GM21526 (cell line): ENCODE data around the gene DPM1.
A peak's percentile ranks its signal among the peaks of the same experiment; 100 is the strongest.
"Not testable (repeated sequence)": the region's sequence is repeated elsewhere in the genome, so short reads cannot be mapped to it uniquely, and the experiment has no call there.

Experiments
- ATAC-seq: cut with Tn5 transposase; IDR thresholded peaks from one replicate; pipeline ENCODE4 v1.9.1; 2021; ENCODE audit warnings: moderate library complexity; ENCODE audit not compliant: unreplicated experiment, low FRiP score

Gene DPM1

DNA sequence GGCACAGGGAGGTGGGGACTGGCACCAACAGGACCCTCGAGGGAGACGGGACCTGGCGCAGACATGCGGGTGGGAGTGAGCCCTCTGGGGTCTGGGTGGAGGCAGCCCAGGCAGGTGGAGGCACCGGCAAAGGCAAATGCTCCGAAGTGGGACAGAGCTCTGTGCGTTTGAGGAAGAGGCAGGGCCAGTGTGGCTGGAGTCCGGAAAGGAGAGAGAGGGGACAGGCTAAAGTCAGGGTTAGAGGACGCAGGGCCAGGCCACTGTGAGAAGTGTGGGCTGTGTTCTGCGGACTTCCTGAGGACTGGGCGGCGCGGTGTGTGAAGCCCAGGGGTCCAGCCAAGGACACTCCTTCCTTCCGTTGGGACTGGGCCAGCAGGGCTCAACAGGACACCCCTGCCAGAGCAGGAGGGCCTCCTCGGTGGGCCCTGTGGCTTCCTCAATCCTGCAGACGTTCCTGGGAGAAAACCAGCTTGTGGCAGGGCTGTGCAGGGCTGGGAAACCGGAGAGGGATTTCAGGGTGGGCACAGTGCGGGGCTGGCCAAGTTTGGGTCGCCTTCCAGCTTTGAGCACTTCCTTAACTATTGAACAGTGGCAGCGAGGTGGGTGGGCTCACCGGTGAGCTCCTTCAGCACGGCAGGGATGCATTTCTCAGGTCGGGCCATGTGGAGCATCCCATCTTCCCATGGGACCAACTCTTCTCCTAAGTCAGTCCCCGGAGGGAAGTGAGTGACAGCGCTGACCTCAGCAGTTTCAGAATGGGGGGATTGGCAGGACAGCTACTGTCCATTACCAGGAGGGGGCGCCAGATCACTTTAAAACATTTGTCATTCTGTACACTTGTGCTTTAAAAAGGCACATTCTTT lies 22.8 kb upstream of the DPM1 start:
- ATAC-seq, result no peak

DNA sequence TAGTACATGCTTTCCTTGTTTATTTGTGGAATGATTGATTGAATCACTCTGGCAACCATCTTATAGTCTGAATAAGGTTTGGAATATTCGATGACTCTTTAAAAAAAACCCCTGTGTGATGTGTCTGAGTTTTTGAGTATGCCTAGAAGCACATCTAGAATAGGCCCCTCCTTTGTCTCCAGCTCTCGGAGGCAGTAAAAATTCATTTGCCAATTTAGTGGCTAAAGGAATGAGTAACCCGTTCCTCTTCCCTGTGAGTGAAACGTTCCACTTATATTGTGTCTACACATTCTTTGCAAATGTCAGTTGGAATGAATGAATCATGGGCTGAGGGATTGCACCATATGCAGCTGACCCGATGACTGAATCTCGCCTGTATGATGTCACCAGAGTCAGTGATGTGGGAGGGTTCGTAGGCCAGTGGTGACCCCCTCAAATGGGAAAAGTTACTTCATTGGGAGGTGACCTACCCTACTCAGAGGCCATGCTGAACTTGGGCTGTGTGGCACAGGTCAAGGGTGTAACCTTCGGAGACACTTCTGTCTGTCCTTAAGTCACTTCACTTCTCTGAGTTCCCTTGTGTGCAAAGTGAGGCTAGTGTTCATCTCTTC lies 21.8 kb upstream of the DPM1 start:
- no peak for ATAC-seq

DNA sequence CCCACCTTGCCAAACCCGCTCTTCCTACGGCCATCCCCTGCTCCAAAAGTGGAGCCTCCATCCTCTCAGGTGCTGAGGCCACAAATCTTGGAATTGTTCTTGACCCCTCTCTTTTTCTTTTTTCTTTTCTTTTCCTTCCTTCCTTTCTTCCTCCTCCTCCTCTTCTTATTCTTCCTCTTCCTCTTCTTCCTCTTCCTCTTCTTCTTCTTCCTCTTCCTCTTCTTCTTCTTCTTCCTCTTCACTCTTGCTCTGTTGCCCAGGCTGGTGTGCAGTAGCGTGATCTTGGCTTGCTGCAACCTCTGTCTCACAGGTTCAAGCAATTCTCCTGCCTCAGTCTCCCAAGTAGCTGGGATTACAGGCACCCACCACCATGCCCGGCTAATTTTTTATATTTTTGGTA lies 20.2 kb upstream of the DPM1 start:
- ATAC-seq, result not testable (repeated sequence)

DNA sequence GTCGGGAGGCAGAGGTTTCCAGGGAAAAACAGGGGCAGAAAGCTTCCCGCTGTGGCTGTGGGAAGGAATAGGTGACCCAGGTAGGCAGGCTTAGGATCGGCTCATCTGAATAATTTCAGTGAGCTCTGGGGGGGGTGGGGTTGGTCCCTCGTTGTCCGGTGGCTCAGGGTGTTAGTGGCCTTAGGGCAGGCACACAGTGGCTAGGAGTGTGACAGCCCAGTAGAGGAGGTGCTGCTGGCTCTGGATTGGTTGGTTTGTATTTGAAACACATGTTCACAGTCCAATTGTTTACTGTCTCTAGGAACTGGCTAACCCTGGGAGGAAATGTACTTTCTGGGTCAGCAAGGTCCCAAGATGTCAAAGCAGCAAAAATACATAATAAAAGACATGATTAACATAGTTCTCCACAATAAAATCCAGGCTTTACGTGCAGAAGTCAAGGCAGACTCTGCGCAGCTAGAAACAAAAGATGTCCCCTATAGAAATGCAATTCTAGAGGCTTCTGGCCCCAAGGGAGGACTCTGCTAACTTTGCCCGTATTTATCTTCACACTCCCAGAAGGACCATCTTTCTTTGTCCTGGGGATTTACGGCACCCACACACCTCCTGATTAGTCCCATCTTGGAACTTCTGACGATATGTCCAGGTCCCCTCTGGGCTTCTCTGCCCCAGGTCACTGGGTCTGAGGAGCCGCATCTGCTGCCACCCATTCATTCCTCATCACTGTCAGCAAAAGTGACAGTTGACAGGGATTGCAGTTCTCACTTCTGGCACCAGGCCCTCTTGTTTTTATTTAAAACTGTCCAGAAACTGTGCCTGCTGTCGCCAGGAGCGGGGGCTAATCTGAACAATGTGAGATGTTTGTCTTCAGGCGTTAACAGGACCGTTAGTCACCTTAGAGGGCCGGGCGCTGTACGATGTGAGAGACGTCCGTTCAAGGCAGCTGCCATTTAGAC lies 19.0 kb upstream of the DPM1 start:
- ATAC-seq, result no peak

DNA sequence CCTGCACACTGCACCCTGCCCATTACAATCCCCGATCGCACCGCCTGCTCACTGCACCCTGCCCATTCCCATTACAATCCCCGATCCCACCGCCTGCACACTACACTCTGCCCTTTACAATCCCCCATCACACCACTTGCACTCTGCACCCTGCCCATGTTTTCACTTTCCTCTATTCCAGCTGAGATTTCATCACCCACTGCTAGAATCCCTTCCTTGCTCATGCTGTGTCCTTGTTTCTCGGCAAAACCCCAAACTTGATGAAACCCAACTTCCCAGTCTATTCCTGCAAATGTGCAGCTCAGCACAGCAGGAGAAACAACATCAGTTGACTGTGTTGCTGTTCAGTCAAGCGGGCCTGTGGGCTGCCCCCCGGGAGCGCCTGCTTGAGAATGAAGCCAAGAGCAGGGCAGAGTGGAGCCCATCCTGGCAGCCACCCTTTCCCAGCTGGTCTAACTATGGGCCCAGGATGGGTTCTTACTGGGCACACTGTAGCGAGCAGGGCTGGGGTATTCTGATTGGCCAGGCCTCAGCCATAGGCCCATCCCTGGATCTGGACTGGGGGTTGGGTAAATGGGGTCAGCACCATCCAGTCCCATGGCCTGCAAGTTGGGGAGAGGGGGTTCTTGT lies 17.5 kb upstream of the DPM1 start:
- no peak for ATAC-seq

DNA sequence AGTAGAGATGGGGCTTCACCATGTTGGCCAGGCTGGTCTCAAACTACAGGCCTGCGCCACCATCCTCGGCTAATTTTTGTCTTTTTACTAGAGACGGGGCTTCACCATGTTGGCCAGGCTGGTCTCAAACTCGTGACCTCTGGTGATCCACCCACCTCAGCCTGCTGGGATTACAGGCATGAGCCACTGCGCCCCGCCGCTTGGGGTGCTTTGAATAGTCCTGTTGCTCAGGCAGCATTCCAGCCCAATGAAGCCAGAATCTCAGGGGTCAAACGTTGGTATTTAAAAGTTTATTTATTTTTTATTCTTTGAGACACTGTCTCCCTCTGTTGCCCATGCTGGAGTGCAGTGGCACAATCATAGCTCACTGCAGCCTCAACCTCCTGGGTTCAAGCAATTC lies 11.6 kb upstream of the DPM1 start:
- ATAC-seq, result no peak

DNA sequence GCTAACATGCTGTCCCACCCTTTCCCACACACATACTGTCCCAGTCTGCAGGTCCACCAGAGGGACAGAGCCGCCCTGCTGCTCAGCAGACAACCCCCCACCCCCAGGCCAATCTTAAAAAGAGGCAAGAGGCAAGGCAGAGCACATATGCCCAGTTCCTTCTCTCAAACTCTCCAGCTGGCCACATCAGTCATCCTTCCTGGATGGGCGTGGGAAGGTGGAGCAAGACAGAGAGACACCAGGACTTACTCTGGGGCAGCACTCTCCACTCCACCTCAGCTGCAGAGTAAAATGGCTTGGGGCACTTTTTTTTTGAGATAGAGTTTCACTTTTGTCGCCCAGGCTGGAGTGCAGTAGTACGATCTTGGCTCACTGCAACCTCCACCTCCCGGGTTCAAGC lies 11.1 kb upstream of the DPM1 start:
- no peak for ATAC-seq

DNA sequence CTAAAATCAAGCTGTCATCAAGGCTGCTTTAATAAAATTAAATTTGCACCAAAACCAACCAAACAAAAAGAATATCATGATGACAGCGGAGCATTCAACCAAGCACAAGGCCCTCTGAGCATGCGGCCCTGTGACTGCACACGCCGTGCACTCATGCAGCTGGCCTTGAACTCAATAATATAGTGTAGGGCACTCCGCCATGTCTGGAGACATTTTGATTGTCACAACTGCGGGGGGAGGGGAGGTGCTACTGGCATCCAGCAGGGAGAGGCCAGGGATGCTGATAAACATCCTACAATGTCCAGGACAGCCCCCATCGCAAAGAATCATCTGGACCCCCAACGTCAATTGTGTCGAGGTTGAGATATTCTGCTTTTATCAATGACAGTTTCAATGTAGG lies 10.0 kb upstream of the DPM1 start:
- ATAC-seq, result no peak

DNA sequence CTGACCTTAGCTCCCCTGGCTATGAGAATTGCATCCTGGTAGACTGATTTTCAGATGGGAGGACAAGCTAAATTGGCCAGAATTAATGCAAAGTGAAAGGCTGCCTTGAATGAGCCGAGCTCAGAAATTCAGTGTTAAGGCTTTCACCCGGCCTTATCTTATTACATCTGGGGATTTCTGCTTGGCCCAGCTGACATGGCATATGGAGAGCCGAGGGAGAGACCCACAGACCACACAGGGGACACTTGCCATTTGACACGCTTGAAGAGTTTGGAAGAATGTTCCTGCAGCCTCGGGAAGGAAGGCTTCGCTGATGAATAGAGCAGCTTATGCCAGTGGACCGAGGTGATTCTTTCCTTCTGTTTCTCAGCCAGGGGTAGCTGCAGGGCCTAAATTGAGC lies 9.3 kb upstream of the DPM1 start:
- ATAC-seq, result no peak

DNA sequence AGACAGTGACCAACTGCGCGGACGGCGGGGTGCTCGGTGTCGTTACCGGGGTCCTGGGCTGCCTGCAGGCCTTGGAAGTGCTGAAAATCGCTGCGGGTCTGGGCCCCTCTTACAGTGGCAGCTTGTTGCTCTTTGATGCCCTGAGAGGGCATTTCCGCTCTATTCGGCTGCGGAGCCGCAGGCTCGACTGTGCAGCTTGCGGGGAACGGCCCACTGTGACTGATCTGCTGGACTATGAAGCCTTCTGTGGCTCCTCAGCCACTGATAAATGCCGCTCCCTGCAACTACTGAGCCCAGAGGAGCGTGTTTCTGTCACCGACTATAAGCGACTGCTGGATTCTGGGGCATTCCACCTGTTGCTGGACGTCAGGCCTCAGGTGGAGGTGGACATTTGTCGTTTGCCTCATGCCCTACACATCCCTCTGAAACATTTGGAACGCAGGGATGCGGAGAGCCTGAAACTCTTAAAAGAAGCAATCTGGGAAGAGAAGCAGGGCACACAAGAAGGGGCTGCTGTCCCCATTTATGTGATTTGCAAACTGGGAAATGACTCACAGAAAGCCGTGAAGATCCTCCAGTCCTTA lies 1.3 kb upstream of the DPM1 start:
- ATAC-seq, result no peak

DNA sequence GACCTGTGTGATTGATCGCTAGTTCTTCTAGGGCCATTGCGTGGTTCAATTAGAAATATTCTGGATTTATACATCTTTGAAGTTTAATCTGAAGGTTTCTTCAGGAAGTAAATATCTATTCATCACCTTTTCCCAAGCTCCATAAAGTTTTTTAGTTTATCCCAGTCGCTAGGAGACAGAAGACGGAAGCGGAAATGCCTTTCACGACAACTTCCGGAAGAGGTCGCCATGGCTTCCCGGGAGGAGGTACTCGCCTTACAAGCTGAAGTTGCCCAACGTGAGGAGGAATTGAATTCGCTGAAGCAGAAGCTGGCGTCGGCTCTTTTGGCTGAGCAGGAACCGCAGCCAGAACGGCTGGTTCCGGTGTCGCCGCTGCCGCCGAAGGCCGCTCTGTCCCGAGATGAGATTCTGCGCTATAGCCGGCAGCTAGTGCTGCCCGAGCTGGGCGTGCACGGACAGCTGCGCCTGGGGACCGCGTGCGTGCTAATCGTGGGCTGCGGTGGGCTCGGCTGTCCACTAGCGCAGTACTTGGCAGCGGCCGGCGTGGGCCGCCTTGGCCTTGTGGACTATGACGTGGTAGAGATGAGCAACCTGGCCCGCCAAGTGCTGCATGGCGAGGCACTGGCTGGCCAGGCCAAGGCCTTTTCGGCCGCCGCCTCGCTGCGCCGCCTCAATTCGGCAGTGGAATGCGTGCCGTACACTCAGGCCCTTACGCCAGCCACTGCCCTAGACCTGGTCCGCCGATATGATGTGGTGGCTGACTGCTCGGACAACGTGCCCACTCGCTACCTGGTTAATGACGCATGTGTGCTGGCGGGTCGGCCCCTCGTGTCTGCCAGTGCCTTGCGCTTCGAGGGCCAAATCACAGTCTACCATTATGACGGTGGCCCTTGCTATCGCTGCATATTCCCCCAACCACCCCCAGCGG lies 547 bp upstream of the DPM1 start, which contains the start of gene MOCS3:
MOCS3 (plus strand) TSS at position 204 of the 928 bp plus-strand sequence; CDS start at position 229, 25 bp downstream.
- peak; percentile 69 for ATAC-seq

DNA sequence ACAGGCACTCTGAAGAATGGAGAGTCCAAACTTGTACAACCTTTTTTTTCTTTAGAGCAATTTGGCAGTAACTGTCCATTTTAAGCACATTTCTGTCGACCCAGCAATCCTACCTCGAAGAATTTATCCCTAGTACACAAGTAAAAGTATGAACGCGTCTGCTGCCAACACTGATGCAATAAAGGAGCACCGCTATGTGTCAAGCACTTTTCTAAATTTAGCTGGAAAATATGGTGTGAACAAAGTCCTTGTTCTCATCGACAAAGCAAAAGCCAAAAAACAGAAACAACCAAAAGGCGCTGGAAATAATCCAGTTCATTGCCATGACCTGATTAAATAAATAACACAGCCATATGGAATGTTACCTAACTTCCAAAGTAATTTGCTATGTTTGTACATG lies 1.1 kb downstream of the DPM1 start:
- ATAC-seq, result no peak

DNA sequence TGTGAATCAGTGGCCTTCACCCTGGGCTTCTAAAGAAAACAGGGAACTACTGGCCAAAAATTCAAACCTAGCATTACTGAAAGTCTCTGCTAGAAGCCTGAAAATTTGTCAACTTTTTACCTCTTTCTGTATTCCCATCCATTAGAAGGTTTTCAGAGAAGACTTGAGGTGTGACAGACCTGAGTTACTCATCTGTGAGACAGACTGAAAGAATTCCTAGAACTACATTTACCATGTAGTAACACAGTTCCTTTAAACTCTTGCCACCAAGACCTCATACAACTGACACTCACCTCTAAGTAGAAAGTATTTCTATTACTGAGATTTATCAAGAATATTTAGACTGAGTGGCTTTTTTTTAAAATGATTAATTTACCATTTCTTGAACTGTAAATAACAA lies 4.5 kb downstream of the DPM1 start:
- no peak for ATAC-seq

DNA sequence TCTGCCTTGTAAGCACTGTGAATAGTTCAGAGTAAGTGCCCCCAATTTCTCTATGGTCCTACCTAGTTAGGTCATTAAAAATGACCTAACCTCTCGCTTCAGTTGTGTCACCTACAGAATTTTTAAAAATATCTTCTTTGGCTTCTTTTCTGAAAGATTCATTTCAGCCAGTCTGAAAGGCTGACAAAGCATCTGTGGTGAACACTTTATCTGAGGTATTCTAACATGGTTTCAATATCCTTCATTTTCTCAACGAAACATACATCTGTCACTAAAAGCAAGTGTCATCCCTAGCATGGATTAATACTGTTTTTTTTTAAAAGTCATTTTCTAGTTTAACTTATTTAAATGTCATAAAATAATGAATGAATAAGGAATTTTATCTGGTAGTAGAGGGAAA lies 5.1 kb downstream of the DPM1 start:
- no peak for ATAC-seq

DNA sequence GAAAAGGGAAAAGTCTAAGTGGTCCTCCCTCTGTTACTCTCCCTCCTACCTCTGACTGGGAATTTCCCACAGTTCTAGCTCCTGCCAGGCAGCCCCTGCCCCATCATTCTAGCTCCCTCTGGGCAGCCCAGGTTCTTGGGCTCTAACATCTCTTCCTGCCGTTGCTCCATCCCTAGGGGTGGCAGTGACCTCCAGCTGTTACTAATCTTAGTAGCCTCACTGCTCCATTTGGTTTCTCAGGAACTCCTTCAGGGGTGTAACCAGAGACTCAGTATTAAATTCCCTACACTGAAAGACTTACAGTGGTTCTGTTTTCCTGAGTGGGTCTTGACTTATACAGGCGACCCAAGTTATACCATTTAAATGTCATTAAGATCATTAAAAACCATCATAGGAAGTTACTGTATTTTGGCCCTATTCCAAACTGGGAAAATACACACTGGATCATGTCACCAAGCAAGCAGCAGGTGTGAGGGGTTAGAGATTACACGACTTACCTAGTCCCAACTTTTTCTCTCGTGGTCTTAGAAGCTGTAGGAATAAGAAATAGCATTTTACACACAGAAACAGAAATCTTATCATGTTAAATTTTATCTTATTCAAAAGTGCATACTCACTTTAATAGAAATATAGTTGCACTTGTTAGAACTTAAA lies 10.1 kb downstream of the DPM1 start:
- ATAC-seq, result no peak

DNA sequence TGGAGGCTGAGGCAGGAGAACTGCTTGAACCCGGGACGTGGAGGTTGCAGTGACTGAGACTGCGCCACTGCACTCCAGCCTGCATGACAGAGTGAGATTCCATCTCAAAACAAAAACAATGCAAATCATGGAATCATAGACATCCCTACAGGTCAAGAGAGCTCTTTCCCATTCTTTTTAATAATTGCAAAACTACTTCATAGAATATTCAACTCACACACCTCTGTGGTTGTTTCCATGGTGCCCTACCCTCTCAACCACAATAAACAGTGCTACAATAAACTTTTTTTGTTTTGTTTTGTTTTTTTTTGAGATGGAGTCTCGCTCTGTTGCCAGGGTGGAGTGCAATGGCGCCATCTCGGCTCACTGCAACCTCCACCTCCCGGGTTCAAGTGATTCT lies 15.3 kb downstream of the DPM1 start:
- ATAC-seq, result no peak

DNA sequence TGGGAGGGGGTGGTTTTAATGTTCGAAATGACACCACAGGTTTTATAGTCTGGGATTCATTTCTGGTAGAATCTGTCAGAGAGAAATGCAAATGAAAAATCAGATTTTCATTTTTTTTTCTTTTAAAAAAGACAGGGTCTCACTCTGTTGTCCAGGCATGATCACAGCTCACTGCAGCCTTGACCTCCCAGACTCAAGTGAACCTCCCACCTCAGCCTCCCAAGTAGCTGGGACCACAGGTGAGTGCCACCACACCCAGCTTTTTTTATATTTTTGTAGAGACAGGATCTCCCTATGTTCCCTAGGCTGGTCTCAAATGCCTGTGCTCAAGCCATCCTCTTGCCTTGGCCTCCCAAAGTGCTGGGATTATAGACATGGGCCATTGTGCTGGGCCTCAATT lies 24.7 kb downstream of the DPM1 start:
- ATAC-seq, result no peak

DNA sequence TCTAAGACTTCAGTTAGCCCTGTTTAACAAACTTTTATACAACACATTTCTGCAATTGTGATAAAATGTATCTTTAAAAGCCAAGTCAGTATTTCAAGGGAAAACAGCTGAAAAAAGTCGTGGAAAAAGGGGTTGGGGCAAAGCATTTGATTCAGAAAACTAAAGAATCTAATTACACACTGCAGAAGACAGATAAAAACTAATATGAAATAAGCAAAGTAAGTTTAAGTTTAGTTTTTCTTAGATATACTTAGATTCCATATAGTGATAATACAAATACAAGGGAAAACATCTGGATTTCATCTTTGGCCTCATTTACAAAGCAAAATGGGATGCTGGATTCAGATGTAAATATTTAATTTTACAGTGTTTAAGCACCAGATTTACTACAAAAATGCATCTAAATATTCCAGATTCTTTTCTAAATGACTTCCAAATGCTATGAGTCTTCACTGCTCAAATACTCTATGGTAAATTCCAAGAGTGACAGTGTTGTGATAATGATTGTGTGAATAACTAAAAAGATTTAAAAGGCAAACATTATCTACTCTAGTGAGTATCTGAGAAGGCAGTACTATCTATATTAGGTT lies 25.5 kb downstream of the DPM1 start:
- ATAC-seq, result no peak
